Left ventricle myocardium inferior (tissue), 1 donor: Measurements from ENCODE around the gene SETD7. TPM values are rescaled to one million over a fixed set of nuclear protein-coding genes. Genes with fewer than 3 reads are reported as not detected.

Experiments
- DNase-seq: peaks from one replicate; pipeline ENCODE4 v3.0.0-alpha.2; 2020
- H3K27ac ChIP-seq: fragments of 200-600 bp; replicated peaks from 2 replicates; pipeline ENCODE4 v1.8.0; 2021
- H3K27me3 ChIP-seq: fragments of 200-600 bp; 2 replicates; pipeline ENCODE4 v1.8.0; 2021; ENCODE audit warnings: low read depth
- H3K36me3 ChIP-seq: fragments of 200-600 bp; 2 replicates; pipeline ENCODE4 v1.8.0; 2021
- H3K4me1 ChIP-seq: fragments of 200-600 bp; 2 replicates; pipeline ENCODE4 v1.8.0; 2021
- H3K4me3 ChIP-seq: fragments of 200-600 bp; 2 replicates; pipeline ENCODE4 v1.8.0; 2021; ENCODE audit warnings: mild to moderate bottlenecking, moderate library complexity
- H3K9me3 ChIP-seq: fragments of 200-600 bp; replicated peaks from 2 replicates; pipeline ENCODE4 v1.8.0; 2021
- CTCF ChIP-seq: fragments of 200-600 bp; IDR thresholded peaks from 2 replicates; pipeline ENCODE4 v1.8.0; 2021; ENCODE audit warnings: antibody characterized with exemption, mild to moderate bottlenecking, borderline replicate concordance
- intact Hi-C: fragments of 100-400 bp; cut with micrococcal nuclease; formaldehyde crosslinking; loops from one replicate; pipeline ENCODE4 v1.11.0; 2022
- total RNA-seq: library from RNA; stranded (reverse); fragmentation: NEBNext Ultra II Directional; extraction: Animal tissue kit (Norgen Biotek cat#: 25700); gene quantifications from one replicate; pipeline ENCODE4 v1.2.1, GENCODE V29; 2021
- donor health status: DM: no; HTN: yes; CAD: no; lungs with severe emphysema.

Gene SETD7
- total RNA-seq, 1 donor from 2014 or later, result 50.7 TPM

GRCh38 chr4:139584784-139585183, 28.8 kb upstream of the SETD7 start:
- Histone ChIP-seq H3K36me3 (no peaks in the 10 kb centered on the region), H3K9me3 (no peaks in the 10 kb centered on the region), H3K4me1 (no peaks in the 10 kb centered on the region), H3K27ac (no peak overlapping the region), H3K4me3 (no peak overlapping the region), H3K27me3 (no peaks in the 10 kb centered on the region)
- no peak for TF ChIP-seq CTCF
- intact Hi-C loops, result no loop called here
- no peak for DNase-seq

- Histone ChIP-seq H3K4me3 (no peak overlapping the region), H3K27me3 (no peaks in the 10 kb centered on the region), H3K9me3 (no peaks in the 10 kb centered on the region), H3K36me3 (no peaks in the 10 kb centered on the region), H3K27ac (no peak overlapping the region), H3K4me1 (no peaks in the 10 kb centered on the region)
- TF ChIP-seq CTCF, result no peak
- DNase-seq, result no peak
- intact Hi-C loops, result no loop called here
Observed at GRCh38 chr4:139584013-139584412, 28.0 kb upstream of the SETD7 start.

- DNase-seq, result no peak
- Histone ChIP-seq H3K36me3 (no peaks in the 10 kb centered on the region), H3K27ac (no peak overlapping the region), H3K4me3 (no peak overlapping the region), H3K9me3 (no peaks in the 10 kb centered on the region), H3K27me3 (no peaks in the 10 kb centered on the region), H3K4me1 (no peaks in the 10 kb centered on the region)
- intact Hi-C loops, result no loop called here
- TF ChIP-seq CTCF, result no peak
Observed at GRCh38 chr4:139582044-139582443, 26.0 kb upstream of the SETD7 start.

- no peak for TF ChIP-seq CTCF
- no peaks in the 10 kb centered on the region for H3K9me3 ChIP-seq
- DNase-seq, result no peak
- no peak overlapping the region for H3K27ac ChIP-seq
- no peak overlapping the region for H3K4me3 ChIP-seq
- no peaks in the 10 kb centered on the region for H3K4me1 ChIP-seq
- intact Hi-C loops, result no loop called here
- H3K27me3 ChIP-seq, result no peaks in the 10 kb centered on the region
- H3K36me3 ChIP-seq, result no peaks in the 10 kb centered on the region
Observed at GRCh38 chr4:139581096-139581495, 25.1 kb upstream of the SETD7 start.

- intact Hi-C loops, result no loop called here
- no peak for TF ChIP-seq CTCF
- no peak overlapping the region for H3K27ac ChIP-seq
- H3K4me3 ChIP-seq, result no peak overlapping the region
- no peak for DNase-seq
- no peaks in the 10 kb centered on the region for H3K9me3 ChIP-seq
- H3K27me3 ChIP-seq, result no peaks in the 10 kb centered on the region
- no peaks in the 10 kb centered on the region for H3K36me3 ChIP-seq
- H3K4me1 ChIP-seq, result no peaks in the 10 kb centered on the region
Observed at GRCh38 chr4:139576219-139576618, 20.2 kb upstream of the SETD7 start.

- Histone ChIP-seq H3K4me3 (no peak overlapping the region), H3K27me3 (no peaks in the 10 kb centered on the region), H3K36me3 (no peaks in the 10 kb centered on the region), H3K9me3 (no peaks in the 10 kb centered on the region), H3K27ac (no peak overlapping the region), H3K4me1 (no peaks in the 10 kb centered on the region)
- no peak for DNase-seq
- TF ChIP-seq CTCF, result no peak
- intact Hi-C loops, result no loop called here
Observed at GRCh38 chr4:139575072-139575471, 19.1 kb upstream of the SETD7 start.
